Naive thymus-derived CD4-positive, alpha-beta T cell (primary cell): ENCODE data around the gene TMEM94. TPM values are rescaled to one million over a fixed set of nuclear protein-coding genes. Genes with fewer than 3 reads are reported as not detected.

Source experiments
- ATAC-seq: fragments of 150-1000 bp; cut with Tn5 transposase; 2 replicates; pipeline ENCODE4 v1.10.0; 2021; ENCODE audit warnings: mild to moderate bottlenecking, moderate library complexity
- CTCF ChIA-PET: fragments of 350-600 bp; sonication (Branson Sonifier 250); formaldehyde crosslinking; loops from one replicate; lab custom pipeline; 2021; ENCODE audit warnings: antibody characterized with exemption; lab: Charles Lee
- POLR2A ChIA-PET: fragments of 350-600 bp; sonication (Branson Sonifier 250); formaldehyde crosslinking; loops from one replicate; lab custom pipeline; 2021; ENCODE audit warnings: antibody characterized with exemption, inconsistent platforms; lab: Charles Lee
- DNase-seq, 9 donors: peaks; one replicate each; pipeline versions ENCODE4 v3.0.0 to v3.0.0-alpha.2; 2020 to 2022; ENCODE audit warnings: mixed read lengths in 1 of 9
- H3K27ac ChIP-seq: one replicate; pipeline ENCODE4 v1.7.0; 2013; ENCODE audit warnings: mild to moderate bottlenecking, low read depth, low read length, moderate library complexity
- H3K27me3 ChIP-seq, 2 donors: one replicate each; pipeline ENCODE4 v1.7.0; 2013; ENCODE audit warnings: low read length in 2 of 2, mild to moderate bottlenecking in 2 of 2, moderate library complexity in 2 of 2; ENCODE audit not compliant: control insufficient read depth in 2 of 2, insufficient read depth in 2 of 2
- H3K36me3 ChIP-seq, 3 experiments: 1 replicate in 2 of 3; 2 replicates in 1 of 3; pipeline ENCODE4 v1.7.0; 2013; ENCODE audit warnings: low read length in 3 of 3, mild to moderate bottlenecking in 3 of 3, moderate library complexity in 1 of 3; ENCODE audit not compliant: insufficient read depth in 3 of 3, control insufficient read depth in 2 of 3
- H3K4me1 ChIP-seq, 2 donors: one replicate each; pipeline ENCODE4 v1.7.0; 2013; ENCODE audit warnings: low read length in 2 of 2, mild to moderate bottlenecking in 2 of 2, moderate library complexity in 1 of 2; ENCODE audit not compliant: control insufficient read depth in 2 of 2, insufficient read depth in 2 of 2
- H3K4me3 ChIP-seq: 2 replicates; pipeline ENCODE4 v1.7.0; 2013; ENCODE audit warnings: mild to moderate bottlenecking, low read length
- H3K9me3 ChIP-seq, 3 experiments: 1 replicate in 2 of 3; 2 replicates in 1 of 3; pipeline ENCODE4 v1.7.0; 2013; ENCODE audit warnings: low read length in 3 of 3; ENCODE audit not compliant: control insufficient read depth in 2 of 3
- H3K27ac Mint-ChIP-seq, 9 donors: one replicate each; pipeline ENCODE4 v1.8.0; 2020 to 2022; ENCODE audit warnings: mixed read lengths in 9 of 9, mild to moderate bottlenecking in 8 of 9, moderate library complexity in 5 of 9, inconsistent platforms in 2 of 9
- H3K27me3 Mint-ChIP-seq, 5 donors: one replicate each; pipeline ENCODE4 v1.8.0; 2021 to 2022; ENCODE audit warnings: mixed read lengths in 5 of 5, mild to moderate bottlenecking in 1 of 5
- H3K36me3 Mint-ChIP-seq, 5 donors: one replicate each; pipeline ENCODE4 v1.8.0; 2020 to 2022; ENCODE audit warnings: mixed read lengths in 5 of 5, mild to moderate bottlenecking in 3 of 5, inconsistent platforms in 1 of 5
- H3K4me1 Mint-ChIP-seq, 7 donors: one replicate each; pipeline ENCODE4 v1.8.0; 2020 to 2022; ENCODE audit warnings: mixed read lengths in 7 of 7, mild to moderate bottlenecking in 3 of 7, inconsistent platforms in 1 of 7
- H3K4me3 Mint-ChIP-seq, 10 donors: one replicate each; pipeline ENCODE4 v1.8.0; 2020 to 2022; ENCODE audit warnings: mild to moderate bottlenecking in 10 of 10, mixed read lengths in 10 of 10, moderate library complexity in 6 of 10, inconsistent platforms in 2 of 10
- H3K9me3 Mint-ChIP-seq, 11 donors: one replicate each; pipeline ENCODE4 v1.8.0; 2020 to 2022; ENCODE audit warnings: mixed read lengths in 11 of 11, mild to moderate bottlenecking in 4 of 11, inconsistent platforms in 1 of 11, moderate library complexity in 1 of 11
- intact Hi-C, 2 donors: fragments of 100-400 bp; cut with micrococcal nuclease; formaldehyde crosslinking; loops; one replicate each; pipeline ENCODE4 v1.15.1; 2023
- polyA plus RNA-seq, 2 donors: library from polyadenylated mRNA; unstranded; fragments of 300-500 nt; fragmentation: Illumina TruSeq; gene quantifications; one replicate each; pipeline ENCODE4 v1.2.3, GENCODE V29; 2021
- total RNA-seq, 6 experiments: library from RNA in 5 of 6; stranded (reverse) in 5 of 6; gene quantifications; 1 replicate in 5 of 6; 2 replicates in 1 of 6; pipeline ENCODE4 v1.2.3 and lab custom pipeline; 2021 to 2026

TMEM94 gene
- total and polyA plus RNA-seq, 7 experiments from 2014 or later: 11.7 to 97.2 (median 77.1) TPM

- ATAC-seq (no peak), DNase-seq (no peak)
- peak overlapping the region; percentile 62 for H3K4me3 ChIP-seq
- intact Hi-C loops: loop anchor here (1.0 to 5.0 kb wide), 13 partner anchors 9 to 653 kb away; partner anchors contain the start of genes TSEN54 (in 2 of the 2), FDXR (in 1 of the 2), GGA3 (in 1 of the 2) and GRB2 (in 1 of the 2)
- ChIA-PET CTCF (interaction anchor here (0.6 to 1.5 kb wide), 4 partner anchors 9 to 116 kb away, joined by 3 to 5 read pairs (median 4); partner anchors contain the start of gene TSEN54), POLR2A (interaction anchor here (0.7 to 2.1 kb wide), 10 partner anchors 8 to 255 kb away, joined by 3 to 19 read pairs (median 4); partner anchors contain the start of genes GRB2, MIF4GD, MYO15B and TSEN54)
- H3K9me3 Mint-ChIP-seq: no peaks in the 10 kb centered on the region
- H3K4me1 Mint-ChIP-seq: peaks cover 0 to 20% (median 16%) of the 10 kb centered on the region in 7 donors
- peaks cover 6 to 7% of the 10 kb centered on the region in 2 donors for H3K4me1 ChIP-seq
- H3K9me3 ChIP-seq: no peaks in the 10 kb centered on the region
- peaks cover 0 to 11% (median 0%) of the 10 kb centered on the region in 5 donors for H3K27me3 Mint-ChIP-seq
- peak overlapping the region; percentile 76 to 86 (median 82) for H3K4me3 Mint-ChIP-seq
- H3K36me3 Mint-ChIP-seq: peaks cover 0 to 4% (median 3%) of the 10 kb centered on the region in 5 donors
- H3K27ac ChIP-seq: peak overlapping the region; percentile 22
- H3K27me3 ChIP-seq: no peaks in the 10 kb centered on the region
- peaks cover 0 to 26% (median 0%) of the 10 kb centered on the region in 3 experiments for H3K36me3 ChIP-seq
- H3K27ac Mint-ChIP-seq: peak overlapping the region in 3 of 9 donors; percentile 21 to 59 (median 33)
Observed at GRCh38 chr17:75525806-75526554, 69.5 kb downstream of the TMEM94 start.

- no peak for DNase-seq
Observed at GRCh38 chr17:75526555-75527270, 70.3 kb downstream of the TMEM94 start.

GRCh38 chr17:75530837-75531720 is 74.6 kb downstream of the TMEM94 start:
- H3K27ac ChIP-seq: no peak overlapping the region
- H3K36me3 ChIP-seq: no peaks in the 10 kb centered on the region
- ChIA-PET CTCF (no interaction called here), POLR2A (interaction anchor here (1.1 kb wide), 1 partner anchor 14 kb away, joined by 3 read pairs; no protein-coding TSS in a partner anchor)
- no peak overlapping the region for H3K4me3 ChIP-seq
- peaks cover 23 to 29% of the 10 kb centered on the region in 2 donors for H3K4me1 ChIP-seq
- Mint-ChIP-seq H3K27me3 (peaks cover 0 to 11% (median 0%) of the 10 kb centered on the region in 5 donors), H3K4me3 (no peak overlapping the region), H3K9me3 (no peaks in the 10 kb centered on the region), H3K4me1 (peaks cover 23 to 38% (median 31%) of the 10 kb centered on the region in 7 donors), H3K36me3 (peaks cover 0 to 4% (median 0%) of the 10 kb centered on the region in 5 donors), H3K27ac (peak overlapping the region in 1 of 9 donors; percentile 25)
- no peaks in the 10 kb centered on the region for H3K27me3 ChIP-seq
- intact Hi-C loops: no loop called here
- H3K9me3 ChIP-seq: no peaks in the 10 kb centered on the region
- no peak for DNase-seq
- no peak for ATAC-seq

More at GRCh38 chr17:75526555-75527270, 70.3 kb downstream of the TMEM94 start:
- POLR2A ChIA-PET: interaction anchor here (0.6 to 2.0 kb wide), 7 partner anchors 8 to 85 kb away, joined by 3 to 8 read pairs (median 4); partner anchors contain the start of gene TSEN54
- H3K36me3 ChIP-seq: peaks cover 0 to 18% (median 0%) of the 10 kb centered on the region in 3 experiments
- peaks cover 0 to 20% (median 13%) of the 10 kb centered on the region in 7 donors for H3K4me1 Mint-ChIP-seq
- H3K36me3 Mint-ChIP-seq: peaks cover 0 to 3% (median 0%) of the 10 kb centered on the region in 5 donors
- H3K4me3 ChIP-seq: peak overlapping the region; percentile 62
- no peaks in the 10 kb centered on the region for H3K9me3 ChIP-seq
- intact Hi-C loops: loop anchor here in 1 of 2 donors (5.0 kb wide), 1 partner anchor 46 kb away; no protein-coding TSS in a partner anchor
- no peaks in the 10 kb centered on the region for H3K9me3 Mint-ChIP-seq
- CTCF ChIA-PET: interaction anchor here (0.6 to 1.2 kb wide), 7 partner anchors 10 to 687 kb away, joined by 3 to 4 read pairs (median 3); partner anchors contain the start of gene TSEN54
- H3K27me3 Mint-ChIP-seq: peaks cover 0 to 11% (median 0%) of the 10 kb centered on the region in 5 donors
- no peak for ATAC-seq
- no peak overlapping the region for H3K27ac ChIP-seq
- H3K4me1 ChIP-seq: peaks cover 6 to 7% of the 10 kb centered on the region in 2 donors
- H3K27ac Mint-ChIP-seq: peak overlapping the region in 4 of 9 donors; percentile 14 to 59 (median 27)
- H3K27me3 ChIP-seq: no peaks in the 10 kb centered on the region
- peak overlapping the region; percentile 73 to 86 (median 81) for H3K4me3 Mint-ChIP-seq

- ChIA-PET CTCF (no interaction called here), POLR2A (interaction anchor here (1.1 kb wide), 1 partner anchor 15 kb away, joined by 3 read pairs; no protein-coding TSS in a partner anchor)
- intact Hi-C loops: no loop called here
- Histone ChIP-seq H3K4me3 (no peak overlapping the region), H3K27me3 (no peaks in the 10 kb centered on the region), H3K9me3 (no peaks in the 10 kb centered on the region), H3K4me1 (peaks cover 17 to 24% of the 10 kb centered on the region in 2 donors), H3K36me3 (no peaks in the 10 kb centered on the region), H3K27ac (no peak overlapping the region)
- peaks cover 0 to 6% (median 0%) of the 10 kb centered on the region in 5 donors for H3K27me3 Mint-ChIP-seq
- H3K27ac Mint-ChIP-seq: no peak overlapping the region
- peaks cover 0 to 4% (median 0%) of the 10 kb centered on the region in 5 donors for H3K36me3 Mint-ChIP-seq
- no peak overlapping the region for H3K4me3 Mint-ChIP-seq
- H3K4me1 Mint-ChIP-seq: peaks cover 17 to 36% (median 25%) of the 10 kb centered on the region in 7 donors
- ATAC-seq: no peak
- no peak for DNase-seq
- H3K9me3 Mint-ChIP-seq: no peaks in the 10 kb centered on the region
Observed at GRCh38 chr17:75531721-75532072, 75.3 kb downstream of the TMEM94 start.

- ATAC-seq: peak; percentile 92
- no peaks in the 10 kb centered on the region for H3K9me3 ChIP-seq
- H3K27me3 Mint-ChIP-seq: no peaks in the 10 kb centered on the region
- CTCF ChIA-PET: interaction anchor here (1.0 to 1.1 kb wide), 2 partner anchors 11 to 16 kb away, joined by 3 read pairs; no protein-coding TSS in a partner anchor
- H3K27ac ChIP-seq: peak overlapping the region; percentile 55
- DNase-seq: peak in 8 of 9 donors; percentile 23 to 52 (median 46)
- H3K4me1 Mint-ChIP-seq: peaks cover 15 to 32% (median 23%) of the 10 kb centered on the region in 7 donors
- intact Hi-C loops: loop anchor here (1.0 kb wide), 2 partner anchors 10 to 17 kb away; partner anchors contain the start of gene LLGL2 (in 1 of the 2)
- peaks cover 17 to 24% of the 10 kb centered on the region in 2 donors for H3K4me1 ChIP-seq
- H3K9me3 Mint-ChIP-seq: no peaks in the 10 kb centered on the region
- H3K36me3 ChIP-seq: no peaks in the 10 kb centered on the region
- H3K27me3 ChIP-seq: no peaks in the 10 kb centered on the region
- H3K27ac Mint-ChIP-seq: peak overlapping the region; percentile 82 to 94 (median 89)
- peak overlapping the region; percentile 58 to 79 (median 71) for H3K4me3 Mint-ChIP-seq
- H3K4me3 ChIP-seq: peak overlapping the region; percentile 30
- peaks cover 0 to 8% (median 0%) of the 10 kb centered on the region in 5 donors for H3K36me3 Mint-ChIP-seq
- POLR2A ChIA-PET: interaction anchor here (0.6 to 1.8 kb wide), 7 partner anchors 8 to 527 kb away, joined by 3 to 5 read pairs (median 3); partner anchors contain the start of gene TMEM94
Observed at GRCh38 chr17:75535119-75535537, 78.7 kb downstream of the TMEM94 start.
